NCI-H2107 (cell line): Measurements from ENCODE around the gene MAGEH1.
"Not testable (repeated sequence)": the region's sequence is repeated elsewhere in the genome, so short reads cannot be mapped to it uniquely, and the experiment has no call there.

Experiments
- DNase-seq: peaks from one replicate; lab custom pipeline; 2025; lab: John Stamatoyannopoulos, UW

Gene MAGEH1

GRCh38 chrX:55451990-55452832 lies at the start of gene MAGEH1:
MAGEH1 (plus strand) TSS chrX:55452127; CDS start chrX:55452375, 248 bp downstream.
- peak; percentile 35 for DNase-seq

DNA sequence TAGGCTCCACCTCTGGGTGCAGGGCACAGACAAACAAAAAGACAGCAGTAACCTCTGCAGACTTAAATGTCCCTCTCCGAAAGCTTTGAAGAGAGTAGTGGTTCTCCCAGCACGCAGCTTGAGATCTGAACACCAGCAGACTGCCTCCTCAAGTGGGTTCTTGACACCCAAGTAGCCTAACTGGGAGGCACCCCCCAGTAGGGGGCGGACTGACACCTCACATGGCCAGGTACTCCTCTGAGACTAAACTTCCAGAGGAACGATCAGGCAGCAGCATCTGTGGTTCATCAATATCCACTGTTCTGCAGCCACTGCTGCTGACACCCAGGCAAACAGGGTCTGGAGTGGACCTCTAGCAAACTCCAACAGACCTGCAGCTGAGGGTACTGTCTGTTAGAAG lies 24.8 kb upstream of the MAGEH1 start:
- DNase-seq: not testable (repeated sequence)

GRCh38 chrX:55443468-55443867 lies 8.5 kb upstream of the MAGEH1 start:
- DNase-seq: not testable (repeated sequence)

DNA sequence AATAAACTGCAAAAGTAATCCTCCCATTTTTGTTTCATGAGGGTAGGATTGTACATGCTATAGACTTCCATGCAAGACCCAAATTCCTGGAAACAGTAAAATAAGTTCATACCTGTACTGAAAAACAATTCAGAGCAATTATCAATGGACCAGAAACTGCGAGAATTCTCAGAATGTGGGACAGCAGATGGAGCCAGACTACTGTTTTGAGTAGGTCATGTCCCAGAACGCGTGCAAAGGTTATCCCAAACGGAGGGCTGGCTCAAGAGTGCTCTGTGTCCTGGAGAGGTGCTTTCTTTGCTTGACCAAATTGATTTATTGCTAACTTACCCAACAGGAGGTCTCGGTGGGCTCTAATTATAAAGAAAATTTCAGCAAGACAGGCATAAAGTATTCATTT lies 1.7 kb upstream of the MAGEH1 start:
- no peak for DNase-seq

DNA sequence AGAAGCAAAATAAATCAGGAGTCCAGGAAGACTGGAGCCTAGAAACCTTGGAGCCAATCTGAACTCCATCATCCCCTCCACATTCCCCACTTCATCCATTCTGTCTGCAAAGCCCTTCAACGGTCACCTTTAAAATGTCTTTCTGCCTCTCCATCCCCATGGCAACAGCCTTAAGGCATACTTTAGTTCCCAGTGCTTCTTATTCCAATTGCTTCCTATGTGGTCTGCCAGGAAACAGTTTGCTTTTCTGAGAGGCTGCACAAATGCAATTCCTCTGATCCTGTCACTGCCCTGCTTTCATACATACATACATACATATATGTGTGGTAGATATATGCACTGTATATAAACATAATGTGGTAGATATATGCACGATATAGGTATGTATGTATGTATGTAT lies 786 bp upstream of the MAGEH1 start:
- no peak for DNase-seq

DNA sequence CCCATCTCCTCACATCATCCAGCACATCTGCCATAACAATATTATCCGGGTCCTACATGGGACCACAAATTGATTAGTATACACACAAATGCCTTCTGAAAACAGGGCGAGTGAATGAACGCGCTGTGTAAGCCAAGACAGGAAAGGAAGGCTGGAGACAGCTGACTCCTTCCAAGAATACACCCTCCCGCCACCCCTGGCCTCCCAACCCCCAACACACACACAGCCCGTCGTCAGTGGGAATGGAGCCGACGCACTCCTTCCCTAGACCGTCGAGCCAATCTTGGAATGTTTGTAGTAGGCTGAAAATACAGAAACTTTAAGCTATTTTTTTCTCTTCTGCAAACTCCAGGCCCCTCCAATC lies 319 bp upstream of the MAGEH1 start:
- no peak for DNase-seq

- no peak for DNase-seq
These were observed 852 bp downstream of the MAGEH1 start for GRCh38 chrX:55452833-55453124.

GRCh38 chrX:55455708-55456107 lies 3.8 kb downstream of the MAGEH1 start:
- DNase-seq: not testable (repeated sequence)

GRCh38 chrX:55459426-55459825 lies 7.5 kb downstream of the MAGEH1 start:
- DNase-seq: not testable (repeated sequence)

GRCh38 chrX:55459926-55460325 lies 8.0 kb downstream of the MAGEH1 start:
- DNase-seq: not testable (repeated sequence)

DNA sequence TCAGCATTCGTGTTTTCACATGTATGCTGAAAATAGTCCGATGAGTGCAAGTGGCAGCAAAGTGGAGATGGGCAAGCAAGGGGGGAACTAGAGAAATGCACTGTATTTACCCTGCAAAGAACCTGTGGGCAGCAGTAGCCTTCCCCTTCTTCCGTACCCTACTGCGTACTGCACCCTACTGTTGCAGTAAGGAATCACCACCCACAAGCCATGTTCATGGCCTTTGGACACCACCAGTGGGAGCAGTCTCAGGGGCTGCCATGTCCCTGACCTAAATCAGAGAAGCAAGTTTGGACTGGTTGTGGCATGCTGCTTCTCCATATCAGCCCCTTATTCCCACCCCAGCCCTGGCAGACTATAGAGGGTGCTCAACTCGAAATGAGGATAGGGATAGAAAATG lies 12.1 kb downstream of the MAGEH1 start:
- not testable (repeated sequence) for DNase-seq

GRCh38 chrX:55465108-55465507 lies 13.2 kb downstream of the MAGEH1 start:
- not testable (repeated sequence) for DNase-seq

GRCh38 chrX:55465791-55466190 lies 13.9 kb downstream of the MAGEH1 start:
- DNase-seq: not testable (repeated sequence)

DNA sequence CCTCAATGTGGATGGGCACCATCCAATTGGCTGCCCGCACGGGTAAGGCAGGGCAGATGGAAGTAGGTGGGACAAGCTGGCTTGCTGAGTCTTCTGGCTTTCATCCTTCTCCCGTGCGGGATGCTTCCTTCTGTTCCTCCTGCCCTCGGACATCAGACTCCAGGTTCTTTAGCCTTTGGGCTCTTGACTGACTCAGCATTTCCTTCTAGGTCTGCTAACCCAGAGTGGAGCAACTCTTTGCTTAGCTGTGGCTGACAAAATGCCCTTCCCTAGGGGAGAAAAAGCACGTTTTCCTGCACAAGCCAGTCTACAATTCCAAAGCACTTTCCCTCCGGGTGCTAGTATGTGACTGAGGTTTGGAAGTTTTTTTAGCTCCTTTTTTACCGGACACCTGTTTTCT lies 28.0 kb downstream of the MAGEH1 start:
- not testable (repeated sequence) for DNase-seq

- no peak for DNase-seq
These were observed 28.6 kb downstream of the MAGEH1 start for GRCh38 chrX:55480390-55481062.

- no peak for DNase-seq
These were observed 33.0 kb downstream of the MAGEH1 start for GRCh38 chrX:55484948-55485347.

DNA sequence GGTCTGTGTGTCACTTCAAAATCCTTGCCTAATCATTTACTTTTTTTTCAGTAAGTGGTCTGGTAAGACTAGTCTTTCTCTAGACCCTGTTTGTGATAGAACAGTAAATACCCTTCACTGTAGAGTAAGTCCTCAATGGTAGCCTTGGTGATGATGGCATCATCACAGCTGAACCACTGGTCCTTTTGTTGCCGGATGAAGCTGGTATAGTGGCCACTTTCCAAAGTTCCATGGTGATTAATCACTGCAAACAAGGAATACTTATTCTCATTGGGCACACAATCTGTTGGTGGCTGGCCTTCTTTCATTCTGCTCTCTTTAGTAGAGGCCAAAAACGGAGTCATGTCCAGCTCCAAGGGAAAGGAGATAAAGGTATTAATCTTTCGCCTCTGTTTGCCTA lies 34.8 kb downstream of the MAGEH1 start:
- DNase-seq: no peak

GRCh38 chrX:55487143-55487542 lies 35.2 kb downstream of the MAGEH1 start:
- DNase-seq: no peak

- no peak for DNase-seq
These were observed 36.2 kb downstream of the MAGEH1 start for GRCh38 chrX:55488006-55488592.

- peak; percentile 8 for DNase-seq
These were observed 36.8 kb downstream of the MAGEH1 start for GRCh38 chrX:55488593-55489313.

DNA sequence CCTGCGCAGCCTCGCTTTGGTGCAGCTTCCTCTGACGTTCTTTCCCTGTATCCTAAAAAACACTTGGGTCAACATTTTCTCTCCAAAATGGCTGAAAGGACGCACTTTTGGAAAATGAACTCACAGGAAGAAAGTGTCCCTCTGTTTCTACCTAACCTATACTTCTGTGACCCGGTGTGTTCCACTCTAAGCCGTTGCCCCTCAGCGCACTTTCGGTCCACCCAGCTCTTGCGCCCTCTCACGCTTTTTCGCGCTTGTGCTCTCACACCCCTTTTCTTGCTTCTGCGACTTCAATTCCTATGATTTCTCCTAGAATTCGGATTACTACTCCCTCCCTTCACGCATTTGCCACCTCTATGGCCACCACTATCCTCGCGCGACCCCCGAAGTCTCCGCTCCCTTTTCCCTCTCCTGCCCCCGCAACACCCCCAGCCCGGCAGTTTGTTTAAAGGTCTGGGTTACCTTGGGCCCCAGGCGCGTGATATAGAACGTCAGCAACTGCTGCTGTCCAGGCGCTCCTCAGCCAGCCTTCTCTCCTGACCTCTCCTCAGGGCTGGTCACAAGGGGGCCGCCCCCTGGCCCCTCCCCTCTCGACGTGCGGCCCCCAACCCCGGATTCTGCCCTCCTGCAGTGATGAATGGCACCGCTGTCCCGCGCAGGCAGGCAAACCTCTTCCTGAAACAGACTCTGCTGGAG lies 37.5 kb downstream of the MAGEH1 start, which contains the start of gene USP51:
TSS of gene USP51 (minus strand) at position 535 of the 696 bp plus-strand sequence. CDS start 909 bp downstream, outside the sequence.
- no peak for DNase-seq

DNA sequence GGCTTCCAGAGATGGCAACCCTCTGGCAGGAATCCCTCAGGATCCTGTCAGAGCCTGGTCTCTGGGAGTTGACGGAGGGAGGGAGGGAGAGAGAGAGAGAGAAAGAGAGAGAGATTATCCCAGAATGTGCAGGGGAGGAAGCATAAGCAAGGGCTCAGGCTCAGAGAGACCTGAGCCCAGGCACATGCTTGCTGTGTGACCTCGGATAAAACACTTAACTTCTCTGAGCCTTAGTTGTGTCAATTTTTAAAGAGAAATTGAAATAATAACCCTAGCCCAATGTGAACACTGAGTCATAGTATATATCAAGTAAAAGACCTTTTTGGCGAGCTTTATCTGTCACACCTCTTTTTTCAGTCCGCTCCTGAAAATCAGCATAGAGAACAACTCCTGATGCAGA lies 38.2 kb downstream of the MAGEH1 start:
- no peak for DNase-seq
